CD14-positive monocyte (primary cell): Measurements from ENCODE around the gene PLEKHA7. TPM values are rescaled to one million over a fixed set of nuclear protein-coding genes. Genes with fewer than 3 reads are reported as not detected.

Experiments used
- DNase-seq, 3 donors: peaks; one replicate each; pipeline ENCODE4 v3.0.0-alpha.2; 2011 to 2022
- H2AFZ ChIP-seq: 2 replicates; pipeline ENCODE4 v1.6.0; 2012; ENCODE audit warnings: mild to moderate bottlenecking, low read depth, low read length, inconsistent platforms; ENCODE audit not compliant: insufficient read depth, poor library complexity, severe bottlenecking
- H3K27ac ChIP-seq, 2 donors: 1 replicate in 1 of 2; 2 replicates in 1 of 2; pipeline ENCODE4 v1.5.1; 2012 to 2013; ENCODE audit warnings: low read length in 2 of 2, control low read depth in 1 of 2, inconsistent platforms in 1 of 2, low read depth in 1 of 2, mild to moderate bottlenecking in 1 of 2
- H3K27me3 ChIP-seq, 2 donors: one replicate each; pipeline versions ENCODE4 v1.6.0 to v1.6.1; 2011 to 2013; ENCODE audit warnings: low read length in 2 of 2; ENCODE audit not compliant: control insufficient read depth in 2 of 2, insufficient read depth in 2 of 2
- H3K36me3 ChIP-seq, 2 donors: replicated peaks in 1 of 2; 1 replicate in 1 of 2; 2 replicates in 1 of 2; pipeline versions ENCODE4 v1.5.1 to v1.6.1; 2012 to 2013; ENCODE audit warnings: low read length in 2 of 2, control low read depth in 1 of 2, inconsistent platforms in 1 of 2, mild to moderate bottlenecking in 1 of 2; ENCODE audit not compliant: insufficient read depth in 2 of 2, control insufficient read depth in 1 of 2
- H3K4me1 ChIP-seq, 2 donors: 1 replicate in 1 of 2; 2 replicates in 1 of 2; pipeline versions ENCODE4 v1.5.1 to v1.6.1; 2012 to 2013; ENCODE audit warnings: low read length in 2 of 2, control low read depth in 1 of 2, inconsistent platforms in 1 of 2, mild to moderate bottlenecking in 1 of 2, moderate library complexity in 1 of 2; ENCODE audit not compliant: insufficient read depth in 2 of 2, control insufficient read depth in 1 of 2
- H3K4me2 ChIP-seq: replicated peaks from 2 replicates; pipeline ENCODE3; 2012; ENCODE audit warnings: low read length, moderate library complexity, mild to moderate bottlenecking; ENCODE audit not compliant: poor library complexity, severe bottlenecking; ENCODE audit errors: extremely low read depth
- H3K4me3 ChIP-seq, 3 experiments: fragments of 200-600 bp in 1 of 3; sonication (generic) in 1 of 3; replicated peaks in 1 of 3; 1 replicate in 2 of 3; 2 replicates in 1 of 3; pipeline ENCODE4 v1.5.1; 2011 to 2013; ENCODE audit warnings: low read length in 3 of 3, mild to moderate bottlenecking in 3 of 3, control low read depth in 2 of 3, low read depth in 2 of 3, inconsistent platforms in 1 of 3, moderate library complexity in 1 of 3
- H3K79me2 ChIP-seq: 2 replicates; pipeline ENCODE4 v1.6.0; 2012; ENCODE audit warnings: mild to moderate bottlenecking, control low read depth, inconsistent platforms, low read length, moderate library complexity; ENCODE audit not compliant: insufficient read depth
- H3K9ac ChIP-seq: 2 replicates; pipeline ENCODE4 v1.6.0; 2017; ENCODE audit warnings: low read length, mild to moderate bottlenecking; ENCODE audit not compliant: insufficient read depth, poor library complexity, severe bottlenecking
- H3K9me3 ChIP-seq, 2 donors: replicated peaks in 1 of 2; 1 replicate in 1 of 2; 2 replicates in 1 of 2; pipeline versions ENCODE4 v1.5.1 to v1.6.1; 2012 to 2013; ENCODE audit warnings: low read length in 2 of 2, control low read depth in 1 of 2; ENCODE audit not compliant: control insufficient read depth in 1 of 2, insufficient read depth in 1 of 2
- H4K20me1 ChIP-seq: 2 replicates; pipeline ENCODE4 v1.6.0; 2012; ENCODE audit warnings: mild to moderate bottlenecking, low read length, control low read depth, moderate library complexity; ENCODE audit not compliant: insufficient read depth
- H3K27ac Mint-ChIP-seq, 7 donors: one replicate each; pipeline ENCODE4 v1.8.0; 2020; ENCODE audit warnings: mild to moderate bottlenecking in 7 of 7, mixed read lengths in 7 of 7, moderate library complexity in 6 of 7, inconsistent platforms in 2 of 7
- H3K27me3 Mint-ChIP-seq, 3 donors: one replicate each; pipeline ENCODE4 v1.8.0; 2021 to 2022; ENCODE audit warnings: low read depth in 3 of 3, mild to moderate bottlenecking in 3 of 3, mixed read lengths in 3 of 3, moderate library complexity in 3 of 3, inconsistent platforms in 1 of 3
- H3K36me3 Mint-ChIP-seq, 2 donors: one replicate each; pipeline ENCODE4 v1.8.0; 2020; ENCODE audit warnings: mixed read lengths in 2 of 2, inconsistent platforms in 1 of 2, mild to moderate bottlenecking in 1 of 2
- H3K4me1 Mint-ChIP-seq: one replicate; pipeline ENCODE4 v1.8.0; 2020; ENCODE audit warnings: mild to moderate bottlenecking, mixed read lengths
- H3K4me3 Mint-ChIP-seq, 2 donors: one replicate each; pipeline ENCODE4 v1.8.0; 2020; ENCODE audit warnings: mild to moderate bottlenecking in 2 of 2, mixed read lengths in 2 of 2, moderate library complexity in 1 of 2
- H3K9me3 Mint-ChIP-seq, 7 donors: one replicate each; pipeline ENCODE4 v1.8.0; 2020 to 2022; ENCODE audit warnings: mixed read lengths in 7 of 7, mild to moderate bottlenecking in 6 of 7, moderate library complexity in 6 of 7, inconsistent platforms in 2 of 7
- WGBS: methylation state at CpG from one replicate; pipeline ENCODE4 v1.1.5; 2013; ENCODE audit warnings: missing lambda C conversion rate; ENCODE audit not compliant: insufficient coverage; 5-methylcytosine and 5-hydroxymethylcytosine counted together
- intact Hi-C, 2 donors: fragments of 100-400 bp; cut with micrococcal nuclease; formaldehyde crosslinking; loops; one replicate each; pipeline versions ENCODE4 v1.15.0 to v1.15.1; 2023
- polyA plus RNA-seq, 3 donors: library from polyadenylated mRNA; depleted of rRNA in 1 of 3; unstranded in 2 of 3; stranded (reverse) in 1 of 3; fragments of 300-500 nt in 2 of 3; fragments of >200 nt in 1 of 3; fragmentation: Illumina TruSeq in 2 of 3; gene quantifications; 1 replicate in 2 of 3; 2 replicates in 1 of 3; pipeline ENCODE4 v1.2.3, GENCODE V29; 2012 to 2021
- TF ChIP-seq, protein P1 (sequence below): fragments of 200-600 bp; IDR thresholded peaks from one replicate; pipeline ENCODE4 v1.8.0; 2022; ENCODE audit warnings: antibody characterized with exemption, mild to moderate bottlenecking

PLEKHA7 gene
- polyA plus RNA-seq, 3 donors: 0.05 to 0.92 (median 0.22) TPM

DNA sequence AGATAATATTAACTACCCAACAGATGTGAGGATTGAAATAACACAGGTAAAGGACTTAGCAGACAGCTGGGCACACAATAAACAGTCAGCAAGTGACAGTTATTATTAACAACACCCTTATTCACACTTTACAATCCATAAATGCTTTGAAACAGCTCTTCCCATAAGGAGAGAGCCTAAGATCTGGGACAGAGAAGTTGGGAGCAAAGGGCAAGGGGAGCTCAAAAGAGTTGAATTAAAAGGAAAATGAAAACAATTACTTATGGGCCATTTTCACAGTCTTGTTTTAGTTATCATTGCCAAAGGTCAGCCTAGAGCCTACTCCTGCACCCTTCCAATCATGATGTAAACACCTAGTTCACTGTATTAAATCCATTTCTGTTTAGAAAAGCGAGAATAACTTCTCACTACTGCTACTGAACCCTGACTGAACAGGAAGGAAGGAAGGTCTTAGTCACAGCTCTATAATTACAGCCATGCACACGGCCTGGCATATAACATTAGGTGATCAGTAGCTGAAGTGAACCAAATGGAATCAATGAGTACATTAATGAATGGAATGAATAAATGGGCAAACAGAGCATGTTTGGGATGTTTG lies 111.3 kb downstream of the PLEKHA7 start:
- no peak overlapping the region for H3K4me2 ChIP-seq
- peaks cover 0 to 1% of the 10 kb centered on the region in 2 donors for H3K4me1 ChIP-seq
- H3K9me3 ChIP-seq: no peaks in the 10 kb centered on the region
- Mint-ChIP-seq H3K27me3 (no peaks in the 10 kb centered on the region), H3K27ac (no peak overlapping the region), H3K9me3 (peaks cover 0 to 3% (median 0%) of the 10 kb centered on the region in 7 donors), H3K4me1 (peaks cover 13% of the 10 kb centered on the region), H3K4me3 (no peak overlapping the region), H3K36me3 (no peaks in the 10 kb centered on the region)
- no peak for DNase-seq
- no CpG with 5 or more reads among the region's 2 CpGs for WGBS
- intact Hi-C loops: no loop called here
- H3K9ac ChIP-seq: no peak overlapping the region
- H3K27ac ChIP-seq: no peak overlapping the region
- no peaks in the 10 kb centered on the region for H4K20me1 ChIP-seq
- no peak overlapping the region for H3K4me3 ChIP-seq
- TF ChIP-seq, protein P1, sequence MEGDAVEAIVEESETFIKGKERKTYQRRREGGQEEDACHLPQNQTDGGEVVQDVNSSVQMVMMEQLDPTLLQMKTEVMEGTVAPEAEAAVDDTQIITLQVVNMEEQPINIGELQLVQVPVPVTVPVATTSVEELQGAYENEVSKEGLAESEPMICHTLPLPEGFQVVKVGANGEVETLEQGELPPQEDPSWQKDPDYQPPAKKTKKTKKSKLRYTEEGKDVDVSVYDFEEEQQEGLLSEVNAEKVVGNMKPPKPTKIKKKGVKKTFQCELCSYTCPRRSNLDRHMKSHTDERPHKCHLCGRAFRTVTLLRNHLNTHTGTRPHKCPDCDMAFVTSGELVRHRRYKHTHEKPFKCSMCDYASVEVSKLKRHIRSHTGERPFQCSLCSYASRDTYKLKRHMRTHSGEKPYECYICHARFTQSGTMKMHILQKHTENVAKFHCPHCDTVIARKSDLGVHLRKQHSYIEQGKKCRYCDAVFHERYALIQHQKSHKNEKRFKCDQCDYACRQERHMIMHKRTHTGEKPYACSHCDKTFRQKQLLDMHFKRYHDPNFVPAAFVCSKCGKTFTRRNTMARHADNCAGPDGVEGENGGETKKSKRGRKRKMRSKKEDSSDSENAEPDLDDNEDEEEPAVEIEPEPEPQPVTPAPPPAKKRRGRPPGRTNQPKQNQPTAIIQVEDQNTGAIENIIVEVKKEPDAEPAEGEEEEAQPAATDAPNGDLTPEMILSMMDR: no peak
- no peaks in the 10 kb centered on the region for H3K79me2 ChIP-seq
- H3K27me3 ChIP-seq: no peaks in the 10 kb centered on the region
- H2AFZ ChIP-seq: no peak overlapping the region
- no peaks in the 10 kb centered on the region for H3K36me3 ChIP-seq

GRCh38 chr11:16902182-16902581 lies 112.0 kb downstream of the PLEKHA7 start:
- Mint-ChIP-seq H3K27ac (no peak overlapping the region), H3K4me1 (peaks cover 20% of the 10 kb centered on the region), H3K27me3 (no peaks in the 10 kb centered on the region), H3K4me3 (no peak overlapping the region), H3K36me3 (no peaks in the 10 kb centered on the region), H3K9me3 (peaks cover 0 to 3% (median 0%) of the 10 kb centered on the region in 7 donors)
- Histone ChIP-seq H3K36me3 (no peaks in the 10 kb centered on the region), H3K79me2 (no peaks in the 10 kb centered on the region), H3K9me3 (no peaks in the 10 kb centered on the region), H3K4me3 (no peak overlapping the region), H3K27ac (no peak overlapping the region), H4K20me1 (no peaks in the 10 kb centered on the region), H3K4me2 (no peak overlapping the region), H3K4me1 (peaks cover 5 to 8% of the 10 kb centered on the region in 2 donors), H2AFZ (no peak overlapping the region), H3K27me3 (no peaks in the 10 kb centered on the region), H3K9ac (no peak overlapping the region)
- intact Hi-C loops: no loop called here
- DNase-seq: no peak
- no CpG with 5 or more reads among the region's 6 CpGs for WGBS
- TF ChIP-seq, protein P1: no peak
